GM12864 (cell line): Measurements from ENCODE around the gene PCED1B.

Source experiments
- DNase-seq: peaks from one replicate; pipeline ENCODE4 v3.0.0-alpha.2; 2011; ENCODE audit warnings: low read depth
- H3K4me3 ChIP-seq: 2 replicates; pipeline ENCODE4 v1.5.1; 2011; ENCODE audit warnings: mild to moderate bottlenecking, low read depth, low read length, control low read depth
- CTCF ChIP-seq: IDR thresholded peaks from 2 replicates; pipeline ENCODE4 v1.5.1; 2011; ENCODE audit warnings: low read depth, mild to moderate bottlenecking, moderate library complexity, low read length, control low read depth, inconsistent platforms; ENCODE audit errors: missing control alignments

The PCED1B gene

DNA sequence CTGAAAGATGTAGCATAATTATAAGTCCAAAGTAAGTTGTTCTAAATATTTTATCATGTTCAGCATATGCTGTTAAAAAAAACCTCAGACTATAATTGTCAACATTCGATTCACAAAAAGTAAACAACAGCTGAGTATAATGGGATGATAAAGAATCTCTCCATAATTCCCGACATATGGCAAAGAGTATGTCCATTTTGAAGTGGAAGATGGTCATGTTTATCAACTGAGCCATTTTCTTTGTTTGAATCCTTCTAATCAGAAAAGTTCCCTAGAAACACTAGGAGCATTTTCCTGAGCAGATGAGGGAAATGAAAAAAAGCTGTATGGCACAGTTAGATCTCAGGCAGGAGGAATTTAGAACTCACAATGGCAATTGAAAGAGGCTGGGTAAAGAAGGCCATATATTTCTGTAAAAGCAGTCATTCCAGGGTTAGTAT lies 192.4 kb downstream of the PCED1B start:
- DNase-seq, result no peak
- no peak for TF ChIP-seq CTCF
- no peak overlapping the region for H3K4me3 ChIP-seq

GRCh38 chr12:47272412-47273190 lies 193.2 kb downstream of the PCED1B start:
- no peak overlapping the region for H3K4me3 ChIP-seq
- DNase-seq, result no peak
- TF ChIP-seq CTCF, result no peak

GRCh38 chr12:47273191-47273626 lies 193.8 kb downstream of the PCED1B start:
- no peak overlapping the region for H3K4me3 ChIP-seq
- DNase-seq, result no peak
- no peak for TF ChIP-seq CTCF

DNA sequence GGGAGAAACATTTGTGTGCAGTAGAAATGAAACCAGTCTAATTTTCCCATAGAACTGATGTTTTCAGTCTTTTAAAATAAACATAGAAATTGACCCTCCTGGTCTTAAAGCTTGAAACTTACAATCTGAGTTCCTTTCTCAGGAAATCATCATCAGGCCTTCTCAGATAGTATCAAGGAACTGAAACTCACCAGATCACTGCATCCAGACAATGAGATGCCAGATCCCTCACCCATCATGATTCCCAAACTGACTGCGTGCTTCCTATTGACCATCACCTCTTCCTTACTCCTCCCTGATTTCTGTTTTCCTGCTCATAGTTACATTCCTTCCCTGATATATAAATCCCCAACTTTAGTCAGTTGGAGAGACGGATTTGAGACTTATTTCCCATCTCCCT lies 195.3 kb downstream of the PCED1B start:
- no peak for DNase-seq
- no peak overlapping the region for H3K4me3 ChIP-seq
- no peak for TF ChIP-seq CTCF

GRCh38 chr12:47276253-47276620 lies 196.8 kb downstream of the PCED1B start:
- no peak overlapping the region for H3K4me3 ChIP-seq
- DNase-seq, result no peak
- no peak for TF ChIP-seq CTCF

GRCh38 chr12:47276621-47277309 lies 197.3 kb downstream of the PCED1B start:
- DNase-seq, result peak; percentile 71
- no peak for TF ChIP-seq CTCF
- H3K4me3 ChIP-seq, result no peak overlapping the region
